NCI-H2107 (cell line): ENCODE measurements around the gene EEF2K.
"Not testable (repeated sequence)": the region's sequence is repeated elsewhere in the genome, so short reads cannot be mapped to it uniquely, and the experiment has no call there.

Experiments used
- DNase-seq: peaks from one replicate; lab custom pipeline; 2025; lab: John Stamatoyannopoulos, UW

EEF2K gene

DNA sequence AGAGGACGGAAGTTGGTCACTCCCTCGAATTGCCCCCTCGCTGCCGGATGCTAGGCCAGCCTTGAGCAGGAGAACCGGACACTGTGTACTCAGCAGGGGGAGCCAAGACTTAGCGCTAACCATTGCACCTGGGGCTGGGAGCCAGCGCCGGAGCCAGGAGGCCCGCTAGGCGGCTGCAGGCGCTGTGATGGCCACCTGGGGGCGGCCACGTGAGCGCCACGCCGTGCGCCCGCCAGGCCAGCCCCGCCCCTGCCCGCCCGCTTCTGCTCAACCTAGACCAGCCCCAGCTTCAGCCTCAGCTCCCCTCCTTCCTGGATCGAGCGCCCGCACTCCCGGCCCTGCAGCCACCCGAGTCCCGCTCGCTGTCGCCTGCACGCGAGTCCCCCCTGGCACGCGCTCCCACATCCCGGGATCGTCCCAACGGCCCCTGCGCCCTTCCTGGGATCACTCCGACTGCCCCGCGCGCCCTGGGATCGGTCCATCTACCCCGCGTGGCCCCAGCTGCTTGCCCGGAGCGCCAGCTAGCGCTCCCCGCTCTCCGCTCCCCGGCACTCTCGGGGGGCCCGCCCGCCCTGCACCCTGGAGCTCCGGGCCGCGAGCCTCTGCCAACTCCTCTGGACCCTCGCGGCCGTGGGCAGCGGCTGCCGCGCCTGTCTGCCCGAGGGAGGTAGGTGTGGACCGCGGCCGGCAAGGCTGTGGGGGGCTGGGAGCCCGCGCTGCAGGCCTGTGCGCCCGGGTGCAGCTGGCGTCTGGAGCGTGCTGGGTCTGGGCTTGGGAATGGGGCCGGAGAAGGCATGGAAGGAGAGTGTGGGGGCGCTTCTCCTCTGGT is at the start of gene EEF2K:
EEF2K (plus strand) TSS at position 266 of the 829 bp plus-strand sequence. CDS start 19,452 bp downstream, outside the sequence.
- peak; percentile 75 for DNase-seq

- DNase-seq = no peak
Observed at GRCh38 chr16:22161401-22161800, 44.7 kb upstream of the EEF2K start.

DNA sequence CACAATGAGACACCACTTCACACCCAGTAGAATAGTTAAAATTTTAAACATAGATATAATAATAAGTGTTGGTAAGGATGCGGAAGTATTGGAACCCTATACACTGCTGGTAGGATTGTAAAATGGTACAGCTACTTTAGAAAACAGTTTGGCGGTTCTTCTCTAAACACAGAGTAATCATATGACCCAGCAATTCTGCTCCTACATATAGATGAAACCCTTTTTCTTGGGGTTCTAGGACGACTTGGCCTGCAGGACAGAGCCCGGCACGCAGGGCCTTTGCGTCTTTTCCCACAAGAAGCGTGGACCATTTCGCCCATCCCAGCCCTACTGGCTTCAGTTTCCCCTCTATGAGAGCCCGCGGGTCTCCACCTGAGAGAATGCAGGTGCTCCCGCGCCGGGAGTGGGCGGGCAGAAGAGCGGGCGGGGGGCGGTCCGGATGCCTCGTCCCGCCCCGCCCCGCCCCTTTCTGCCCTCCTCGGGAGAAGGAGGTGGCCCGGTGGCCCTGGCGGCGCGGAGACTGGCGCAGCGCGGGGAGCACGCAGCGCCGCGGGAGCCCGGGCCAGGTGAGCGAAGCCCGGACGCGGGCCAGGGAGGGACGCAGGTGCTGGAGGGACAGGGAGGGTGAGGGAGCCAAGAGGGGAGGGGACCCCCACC is 44.0 kb upstream of the EEF2K start, which contains the start of gene SDR42E2:
SDR42E2 (plus strand) TSS at position 508 of the 657 bp plus-strand sequence. CDS start 3,077 bp downstream, outside the sequence.
- DNase-seq = no peak

- DNase-seq = no peak
Observed at GRCh38 chr16:22162656-22163009, 43.4 kb upstream of the EEF2K start.

- DNase-seq = no peak
Observed at GRCh38 chr16:22163806-22164205, 42.3 kb upstream of the EEF2K start.

GRCh38 chr16:22164482-22164881 is 41.6 kb upstream of the EEF2K start:
- no peak for DNase-seq

DNA sequence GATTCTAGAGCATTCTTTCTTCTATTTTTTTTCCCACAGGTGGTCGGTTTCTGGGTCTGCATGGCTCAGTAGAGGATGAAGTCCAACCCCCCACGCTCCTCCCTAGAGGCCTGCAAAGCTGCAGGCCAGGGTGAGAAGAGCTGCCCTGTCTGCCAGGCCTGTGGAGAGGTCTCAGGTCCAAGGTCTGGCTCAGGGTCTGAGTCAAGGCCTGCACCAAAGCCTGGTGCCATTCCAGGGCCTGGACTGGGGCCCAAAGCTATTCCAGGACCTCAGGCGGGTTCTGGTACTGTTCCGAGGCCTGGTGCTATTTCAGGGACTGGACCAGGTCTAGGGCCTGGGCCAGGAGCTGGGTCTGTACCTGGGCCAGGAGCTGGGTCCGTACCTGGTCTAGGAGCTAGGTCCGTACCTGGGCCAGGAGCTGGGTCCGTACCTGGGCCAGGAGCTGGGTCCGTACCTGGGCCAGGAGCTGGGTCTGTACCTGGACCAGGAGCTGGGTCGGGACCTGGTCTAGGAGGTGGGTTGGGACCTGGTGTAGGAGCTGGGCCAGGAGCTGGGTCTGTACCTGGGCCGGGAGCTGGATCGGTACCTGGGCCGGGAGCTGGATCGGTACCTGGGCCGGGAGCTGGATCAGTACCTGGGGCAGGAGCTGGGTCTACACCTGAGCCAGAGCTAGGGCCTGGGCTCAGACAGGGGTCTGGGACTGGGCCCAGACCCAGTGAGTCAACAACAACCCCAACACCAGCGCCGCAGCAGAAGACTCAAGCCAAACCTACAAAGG is 40.4 kb upstream of the EEF2K start:
- DNase-seq = no peak

GRCh38 chr16:22171953-22172352 is 34.1 kb upstream of the EEF2K start:
- DNase-seq = no peak

- not testable (repeated sequence) for DNase-seq
Observed at GRCh38 chr16:22172642-22173041, 33.4 kb upstream of the EEF2K start.

DNA sequence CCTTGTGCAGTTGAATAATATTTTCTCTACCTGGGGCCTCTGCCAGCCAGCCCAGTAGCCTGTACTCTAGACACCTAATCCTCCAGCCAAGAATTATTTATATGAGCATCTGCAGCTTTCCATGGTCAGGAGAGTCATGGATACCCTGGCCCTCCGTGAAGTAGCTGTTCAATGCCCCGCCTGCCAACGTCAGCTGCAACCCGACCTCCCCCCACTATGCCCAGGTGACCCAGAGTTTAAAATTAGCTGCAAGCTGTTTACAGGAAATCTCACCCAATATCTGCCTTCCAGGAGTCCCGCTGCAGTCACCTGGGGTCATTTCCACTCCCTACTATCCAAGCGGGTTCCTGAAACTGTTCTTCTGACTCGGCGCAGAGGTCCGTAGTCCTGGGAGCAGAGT is 31.4 kb upstream of the EEF2K start:
- DNase-seq = no peak

DNA sequence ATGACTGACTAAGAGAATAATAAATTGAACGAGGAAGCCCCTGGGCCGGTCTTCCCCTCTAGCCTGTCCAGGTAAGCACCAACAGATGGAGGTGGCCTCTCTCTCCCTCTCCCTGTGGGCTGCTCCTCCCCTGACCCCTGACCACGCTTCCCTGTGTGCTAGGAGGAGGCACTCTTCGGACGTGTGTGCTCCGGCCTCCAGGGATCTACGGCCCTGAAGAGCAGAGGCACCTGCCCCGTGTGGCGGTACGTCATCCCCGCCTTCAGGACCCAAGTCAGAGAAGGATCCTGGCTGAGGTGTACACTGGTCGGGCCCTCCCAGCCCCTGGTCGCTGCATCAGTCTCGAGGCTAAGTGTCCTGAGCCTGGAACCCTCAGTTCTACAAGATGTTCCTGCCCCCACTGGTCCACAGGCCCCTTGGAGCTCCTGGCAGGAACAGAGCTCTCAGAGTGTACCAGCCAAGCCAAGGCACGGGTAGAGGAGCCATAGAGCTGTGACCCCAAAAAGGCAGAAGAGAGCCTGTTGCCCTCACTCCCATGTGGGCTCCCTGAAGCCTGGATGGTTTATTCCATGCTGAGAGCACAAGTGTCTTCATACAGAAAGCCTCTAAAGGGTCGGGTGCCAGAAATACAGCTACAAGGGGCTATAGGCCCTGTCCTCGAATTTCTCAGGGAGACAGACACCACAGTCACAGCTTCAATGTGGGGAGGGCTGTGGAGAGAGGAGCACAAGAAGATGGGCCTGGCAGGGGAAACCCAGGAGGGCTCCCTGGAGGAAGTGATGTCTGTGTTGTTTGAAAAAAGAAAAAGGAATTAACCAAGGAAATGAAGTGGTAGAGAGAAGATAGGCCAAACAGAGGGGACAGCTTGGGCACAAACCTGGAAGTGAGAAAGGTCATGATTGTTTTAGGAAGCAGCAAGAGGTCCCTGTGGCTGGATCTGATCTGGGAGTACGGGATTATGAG is 27.8 kb upstream of the EEF2K start:
- no peak for DNase-seq

DNA sequence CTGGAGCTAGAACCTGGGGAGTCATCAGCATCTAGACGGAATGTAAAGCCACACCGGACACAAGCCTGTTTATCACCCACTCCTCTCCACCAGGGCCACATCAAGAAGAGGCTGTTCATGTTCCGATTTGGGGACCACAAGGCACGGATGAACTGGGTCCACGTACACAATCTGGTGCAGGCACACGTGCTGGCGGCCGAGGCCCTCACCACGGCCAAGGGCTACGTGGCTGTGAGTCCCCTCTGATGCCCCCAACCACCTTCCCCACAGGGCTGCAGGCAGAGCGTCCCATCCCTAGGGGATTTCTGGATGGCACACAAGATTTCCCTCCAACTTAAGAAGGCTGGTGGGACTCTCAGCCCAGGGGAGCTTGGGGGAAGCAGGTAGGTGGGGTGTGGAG is 24.7 kb upstream of the EEF2K start:
- DNase-seq = no peak

GRCh38 chr16:22181843-22182242 is 24.2 kb upstream of the EEF2K start:
- DNase-seq = no peak

- DNase-seq = no peak
Observed at GRCh38 chr16:22183335-22183734, 22.7 kb upstream of the EEF2K start.

DNA sequence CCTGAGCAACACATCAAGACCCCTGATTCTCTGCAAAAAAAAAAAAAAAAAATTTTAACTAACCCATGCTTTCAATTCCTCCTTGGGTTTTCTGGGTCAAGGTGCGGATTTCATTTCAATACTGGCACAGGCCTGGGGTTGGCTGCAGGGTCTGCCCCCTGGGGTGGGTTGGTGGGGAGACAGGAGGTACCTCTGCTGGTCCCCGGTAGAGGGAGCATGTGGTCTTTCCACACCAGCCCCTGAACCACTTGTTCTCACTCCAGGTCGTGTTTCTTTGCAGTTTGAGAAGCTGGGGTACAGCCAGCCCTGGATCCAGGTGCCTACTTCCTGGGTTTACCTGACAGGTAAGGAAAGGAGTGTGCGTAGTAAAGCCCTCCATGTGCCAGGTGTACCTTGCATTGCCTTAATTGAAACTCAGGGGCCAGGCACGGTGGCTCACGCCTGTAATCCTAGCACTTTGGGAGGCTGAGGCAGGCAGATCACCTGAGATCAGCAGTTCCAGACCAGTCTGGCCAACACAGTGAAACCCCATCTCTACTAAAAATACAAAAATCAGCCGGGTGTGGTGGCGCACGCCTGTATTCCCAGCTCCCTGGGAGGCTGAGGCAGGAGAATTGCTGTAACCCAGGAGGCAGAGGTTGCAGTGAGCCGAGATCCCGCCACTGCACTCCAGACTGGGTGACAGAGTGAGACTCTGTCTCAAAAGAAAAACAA is 22.0 kb upstream of the EEF2K start:
- DNase-seq = no peak

DNA sequence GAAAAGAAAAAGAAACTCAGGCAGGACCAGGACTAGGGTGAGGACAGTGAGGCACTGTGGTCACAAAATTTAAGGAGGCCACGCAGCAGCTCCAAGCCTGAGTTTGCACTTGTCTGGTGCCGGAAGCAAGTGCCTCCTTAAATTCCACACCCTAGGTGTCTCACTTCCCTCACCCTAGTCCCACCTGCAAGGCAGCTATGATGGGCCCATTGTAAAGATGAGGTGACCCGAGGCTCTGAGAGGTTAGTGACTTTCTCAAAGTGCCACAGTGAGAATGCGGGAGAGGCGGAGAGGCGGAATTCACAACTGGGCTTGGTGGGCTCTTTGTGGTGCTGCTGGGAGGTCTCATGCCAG is 21.5 kb upstream of the EEF2K start:
- DNase-seq = no peak

DNA sequence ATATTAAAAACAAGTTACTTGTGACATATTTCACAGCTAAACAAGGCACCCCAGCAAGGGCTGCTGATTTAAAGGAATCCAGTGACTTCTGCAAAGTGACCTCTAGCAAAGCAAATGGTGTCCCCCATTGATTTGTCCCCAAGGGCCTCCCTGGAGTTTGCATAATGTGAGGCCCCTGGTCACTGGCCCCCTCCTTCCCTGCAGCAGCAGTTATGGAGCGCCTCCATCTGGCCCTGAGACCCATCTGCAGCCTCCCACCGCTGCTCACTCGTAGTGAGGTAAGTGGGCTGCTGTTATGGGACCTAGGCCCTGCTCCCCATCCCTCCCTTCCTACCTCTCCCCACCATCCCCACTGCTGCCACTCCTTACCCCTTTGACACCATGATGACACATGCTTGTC is 19.6 kb upstream of the EEF2K start:
- no peak for DNase-seq

- DNase-seq = no peak
Observed at GRCh38 chr16:22188267-22188594, 17.8 kb upstream of the EEF2K start.

GRCh38 chr16:22188595-22189442 is 17.3 kb upstream of the EEF2K start:
- DNase-seq = peak; percentile 80

DNA sequence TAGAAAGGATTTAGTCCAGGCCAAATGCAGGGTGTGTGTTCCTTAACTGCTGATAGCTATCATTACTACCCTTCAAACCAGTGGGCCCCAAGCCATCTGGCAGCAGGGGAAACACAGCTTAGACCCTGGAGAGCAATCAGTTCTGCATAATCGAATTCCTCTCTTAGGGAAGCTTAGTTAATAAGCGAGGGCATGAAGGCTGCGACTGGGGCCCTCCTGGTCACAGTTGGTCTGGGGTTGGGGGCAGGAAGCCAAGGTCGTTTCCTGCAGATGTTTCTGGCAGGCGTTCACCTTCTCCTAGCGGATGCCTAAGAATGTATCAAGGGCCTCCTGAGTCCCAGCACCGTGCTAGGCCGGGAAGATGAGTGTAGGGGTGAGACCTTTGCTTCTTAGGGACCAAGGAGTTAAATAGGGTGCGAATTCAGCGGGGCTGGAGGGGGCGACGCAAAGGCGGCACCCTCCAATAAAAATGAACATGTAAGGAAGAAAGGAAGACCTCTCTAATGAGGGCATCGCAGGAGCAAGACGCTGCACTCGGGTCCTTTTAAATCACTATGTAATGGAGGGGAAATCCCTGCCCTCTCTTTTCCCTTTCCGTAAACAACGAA is 16.5 kb upstream of the EEF2K start:
- DNase-seq = no peak
